Activated T-cell treated with anti-CD3 and anti-CD28 coated beads, Interleukin-2, amount 50 U/mL, for 72 hours (primary cell): ENCODE results near the gene HOXA11. TPM values are rescaled to one million over a fixed set of nuclear protein-coding genes. Genes with fewer than 3 reads are reported as not detected.

ENCODE experiments used
- ATAC-seq, 2 donors: fragments of 150-1000 bp; cut with Tn5 transposase; replicated peaks in 1 of 2; 2 replicates each; pipeline ENCODE4 v1.10.0; 2021; ENCODE audit warnings: moderate library complexity in 2 of 2, mild to moderate bottlenecking in 1 of 2
- DNase-seq, 2 donors: peaks; one replicate each; pipeline ENCODE4 v3.0.0; 2021 to 2022; ENCODE audit warnings: mixed read lengths in 1 of 2
- H3K27ac Mint-ChIP-seq: one replicate; pipeline ENCODE4 v1.8.0; 2022; ENCODE audit warnings: mild to moderate bottlenecking, moderate library complexity, mixed read lengths
- H3K27me3 Mint-ChIP-seq: one replicate; pipeline ENCODE4 v1.8.0; 2022; ENCODE audit warnings: low read depth, mixed read lengths
- H3K36me3 Mint-ChIP-seq, 2 donors: one replicate each; pipeline ENCODE4 v1.8.0; 2022; ENCODE audit warnings: mixed read lengths in 2 of 2, mild to moderate bottlenecking in 1 of 2; ENCODE audit not compliant: insufficient read depth in 2 of 2
- H3K4me1 Mint-ChIP-seq: one replicate; pipeline ENCODE4 v1.8.0; 2022; ENCODE audit warnings: low read depth, mixed read lengths
- H3K4me3 Mint-ChIP-seq, 2 donors: one replicate each; pipeline ENCODE4 v1.8.0; 2022; ENCODE audit warnings: mild to moderate bottlenecking in 2 of 2, mixed read lengths in 2 of 2, moderate library complexity in 2 of 2
- H3K9me3 Mint-ChIP-seq, 2 donors: one replicate each; pipeline ENCODE4 v1.8.0; 2022; ENCODE audit warnings: mixed read lengths in 2 of 2
- total RNA-seq, 2 donors: library from RNA; stranded (reverse); gene quantifications; one replicate each; pipeline ENCODE4 v1.2.3, GENCODE V29; 2022

Gene HOXA11
- total RNA-seq = under 1 TPM; 0.09 to 0.14 TPM

DNA sequence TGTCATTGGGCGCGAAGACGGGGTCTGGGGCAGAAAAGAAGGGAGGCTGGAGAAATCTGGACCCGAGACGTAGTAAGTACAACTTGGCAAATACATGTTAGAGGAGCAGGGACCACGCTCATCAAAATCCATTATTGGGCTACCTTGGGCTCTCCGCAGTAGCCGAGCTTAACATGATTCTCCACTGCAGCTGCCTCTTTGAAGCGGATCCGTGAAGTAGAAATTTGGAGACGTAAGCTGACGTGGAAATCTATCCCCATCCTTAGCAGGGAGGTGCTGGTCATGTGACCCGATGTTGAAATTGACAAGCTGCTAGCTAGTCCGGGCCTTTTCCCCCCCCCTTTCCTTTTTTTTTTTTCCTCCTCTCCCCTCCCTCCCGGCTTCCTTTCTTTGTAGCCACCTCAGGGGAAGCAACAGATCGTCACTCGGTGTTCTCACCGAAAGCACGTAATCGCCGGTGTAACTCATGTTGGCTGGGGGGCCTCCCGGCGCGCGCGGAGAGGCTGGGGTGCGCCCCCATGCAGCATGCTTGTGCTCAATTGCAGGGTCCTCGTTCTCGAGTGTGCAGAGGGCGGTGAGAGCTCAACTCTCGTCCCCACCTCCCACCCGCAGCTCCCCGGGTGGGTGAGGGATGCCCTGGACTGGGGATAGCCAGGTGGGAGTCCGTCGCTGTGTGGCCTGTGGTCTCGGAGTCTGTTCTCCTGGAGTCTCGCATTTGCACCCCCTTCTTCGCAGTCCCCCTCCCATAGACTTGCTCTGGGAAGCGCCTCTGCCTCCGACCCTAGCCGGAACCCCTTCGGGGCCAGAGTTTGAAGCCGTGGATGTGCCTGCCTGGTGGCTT is at the start of gene HOXA11:
Gene HOXA11 (minus strand): TSS at position 220 of the 841 bp plus-strand sequence. CDS start 88 bp downstream, at position 132.
- H3K9me3 Mint-ChIP-seq = no peaks in the 10 kb centered on the region
- peaks cover 46% of the 10 kb centered on the region for H3K4me1 Mint-ChIP-seq
- H3K4me3 Mint-ChIP-seq = peak within 1 kb of the TSS; percentile 79 to 85
- ATAC-seq (peak; percentile 2 to 32), DNase-seq (peak in 1 of 2 donors; percentile 19)
- peak within 1 kb of the TSS; percentile 70 for H3K27ac Mint-ChIP-seq
- peaks cover 77% of the 10 kb centered on the region for H3K27me3 Mint-ChIP-seq
- H3K36me3 Mint-ChIP-seq = no peaks in the 10 kb centered on the region

- no peak overlapping the region for H3K27ac Mint-ChIP-seq
- no peak for ATAC-seq
- no peak overlapping the region for H3K4me3 Mint-ChIP-seq
- DNase-seq = no peak
- peaks cover 64% of the 10 kb centered on the region for H3K27me3 Mint-ChIP-seq
- H3K4me1 Mint-ChIP-seq = no peaks in the 10 kb centered on the region
- no peaks in the 10 kb centered on the region for H3K36me3 Mint-ChIP-seq
- no peaks in the 10 kb centered on the region for H3K9me3 Mint-ChIP-seq
Observed at GRCh38 chr7:27229448-27229847, 44.4 kb upstream of the HOXA11 start.

- H3K36me3 Mint-ChIP-seq = no peaks in the 10 kb centered on the region
- ATAC-seq = no peak
- H3K4me1 Mint-ChIP-seq = peaks cover 9% of the 10 kb centered on the region
- H3K9me3 Mint-ChIP-seq = no peaks in the 10 kb centered on the region
- H3K27ac Mint-ChIP-seq = no peak overlapping the region
- peaks cover 86% of the 10 kb centered on the region for H3K27me3 Mint-ChIP-seq
- no peak overlapping the region for H3K4me3 Mint-ChIP-seq
- no peak for DNase-seq
Observed at GRCh38 chr7:27224983-27225934, 40.2 kb upstream of the HOXA11 start.

- DNase-seq (no peak), ATAC-seq (no peak)
- Mint-ChIP-seq H3K36me3 (no peaks in the 10 kb centered on the region), H3K4me1 (peaks cover 9% of the 10 kb centered on the region), H3K4me3 (no peak overlapping the region), H3K27ac (no peak overlapping the region), H3K9me3 (no peaks in the 10 kb centered on the region), H3K27me3 (peaks cover 88% of the 10 kb centered on the region)
Observed at GRCh38 chr7:27223941-27224575, 39.0 kb upstream of the HOXA11 start.

- H3K27me3 Mint-ChIP-seq = peaks cover 87% of the 10 kb centered on the region
- DNase-seq (no peak), ATAC-seq (peak; percentile 64 to 72)
- H3K27ac Mint-ChIP-seq = no peak overlapping the region
- no peaks in the 10 kb centered on the region for H3K9me3 Mint-ChIP-seq
- peak overlapping the region in 1 of 2 donors; percentile 31 for H3K4me3 Mint-ChIP-seq
- H3K4me1 Mint-ChIP-seq = peaks cover 9% of the 10 kb centered on the region
- no peaks in the 10 kb centered on the region for H3K36me3 Mint-ChIP-seq
Observed at GRCh38 chr7:27221201-27221797, 36.3 kb upstream of the HOXA11 start.

- ATAC-seq = no peak
- DNase-seq = no peak
- Mint-ChIP-seq H3K9me3 (no peaks in the 10 kb centered on the region), H3K36me3 (no peaks in the 10 kb centered on the region), H3K4me1 (peaks cover 9% of the 10 kb centered on the region), H3K27me3 (peaks cover 91% of the 10 kb centered on the region), H3K27ac (no peak overlapping the region), H3K4me3 (no peak overlapping the region)
Observed at GRCh38 chr7:27220440-27220955, 35.5 kb upstream of the HOXA11 start.

- H3K4me1 Mint-ChIP-seq = peaks cover 9% of the 10 kb centered on the region
- no peaks in the 10 kb centered on the region for H3K9me3 Mint-ChIP-seq
- no peaks in the 10 kb centered on the region for H3K36me3 Mint-ChIP-seq
- no peak for ATAC-seq
- peaks cover 93% of the 10 kb centered on the region for H3K27me3 Mint-ChIP-seq
- H3K4me3 Mint-ChIP-seq = no peak overlapping the region
- no peak for DNase-seq
- no peak overlapping the region for H3K27ac Mint-ChIP-seq
Observed at GRCh38 chr7:27219821-27220220, 34.8 kb upstream of the HOXA11 start.

GRCh38 chr7:27217951-27218350 is 32.9 kb upstream of the HOXA11 start:
- Mint-ChIP-seq H3K4me3 (no peak overlapping the region), H3K36me3 (no peaks in the 10 kb centered on the region), H3K27ac (no peak overlapping the region), H3K4me1 (peaks cover 18% of the 10 kb centered on the region), H3K27me3 (peaks cover 90% of the 10 kb centered on the region), H3K9me3 (no peaks in the 10 kb centered on the region)
- DNase-seq = no peak
- ATAC-seq = no peak

- DNase-seq = no peak
- H3K4me3 Mint-ChIP-seq = no peak overlapping the region
- no peak for ATAC-seq
Observed at GRCh38 chr7:27215356-27215755, 30.3 kb upstream of the HOXA11 start.

GRCh38 chr7:27214239-27214950 is 29.4 kb upstream of the HOXA11 start:
- Mint-ChIP-seq H3K4me1 (peaks cover 17% of the 10 kb centered on the region), H3K4me3 (no peak overlapping the region), H3K36me3 (no peaks in the 10 kb centered on the region), H3K27ac (no peak overlapping the region), H3K27me3 (peaks cover 94% of the 10 kb centered on the region), H3K9me3 (no peaks in the 10 kb centered on the region)
- DNase-seq (no peak), ATAC-seq (no peak)

More at GRCh38 chr7:27215356-27215755, 30.3 kb upstream of the HOXA11 start:
- H3K27me3 Mint-ChIP-seq = peaks cover 92% of the 10 kb centered on the region
- H3K4me1 Mint-ChIP-seq = peaks cover 13% of the 10 kb centered on the region
- no peaks in the 10 kb centered on the region for H3K9me3 Mint-ChIP-seq
- H3K27ac Mint-ChIP-seq = no peak overlapping the region
- H3K36me3 Mint-ChIP-seq = no peaks in the 10 kb centered on the region

DNA sequence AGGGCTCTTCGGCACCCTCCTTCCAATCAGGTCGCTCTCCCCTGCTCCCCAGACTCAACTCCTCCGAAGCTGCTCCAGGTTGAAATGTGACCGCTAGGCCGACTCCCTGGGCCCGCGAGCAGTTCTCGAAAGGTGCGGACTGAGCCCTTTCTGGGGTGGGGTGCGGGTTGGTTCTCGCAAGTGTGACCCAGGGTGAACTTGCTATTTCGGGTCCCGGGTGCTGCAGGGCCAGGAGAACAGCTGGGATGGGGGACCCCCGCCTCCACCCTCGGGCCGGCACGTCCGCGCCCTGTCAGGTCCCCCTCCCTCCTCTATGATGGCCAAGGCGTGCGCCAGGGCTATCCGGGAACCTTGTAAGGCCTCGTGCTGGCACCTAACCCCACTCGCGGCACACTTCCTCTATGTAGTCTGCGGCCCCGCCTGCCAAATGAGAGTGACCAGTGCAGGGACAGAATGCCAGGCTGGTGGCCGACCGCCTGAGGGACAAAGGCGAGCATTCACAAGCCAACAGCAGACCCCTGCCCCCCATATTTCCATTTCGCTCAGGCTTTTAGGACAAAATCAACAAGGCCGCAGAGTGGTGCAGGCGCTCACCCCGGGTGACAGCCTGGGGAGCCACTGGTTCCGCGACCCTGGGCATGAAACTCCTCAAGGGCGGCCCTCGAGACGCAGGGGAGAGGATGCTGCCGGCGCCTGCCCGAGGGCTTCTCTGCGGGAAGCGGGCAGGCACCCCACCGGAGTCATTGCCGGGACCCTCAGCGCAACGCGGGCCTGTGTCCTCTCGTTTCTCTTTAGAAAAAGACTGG is 28.6 kb upstream of the HOXA11 start:
- H3K4me1 Mint-ChIP-seq = peaks cover 17% of the 10 kb centered on the region
- no peak for DNase-seq
- no peak overlapping the region for H3K27ac Mint-ChIP-seq
- no peak for ATAC-seq
- H3K36me3 Mint-ChIP-seq = no peaks in the 10 kb centered on the region
- H3K9me3 Mint-ChIP-seq = no peaks in the 10 kb centered on the region
- H3K27me3 Mint-ChIP-seq = peaks cover 94% of the 10 kb centered on the region
- H3K4me3 Mint-ChIP-seq = peak overlapping the region in 1 of 2 donors; percentile 39
